Pancreas (tissue), 10 donors: ENCODE measurements around the gene NCAPH2. TPM values are rescaled to one million over a fixed set of nuclear protein-coding genes. Genes with fewer than 3 reads are reported as not detected.

Source experiments
- ATAC-seq, 4 donors: fragments of 200-7000 bp; cut with Tn5 transposase; one replicate each; pipeline versions ENCODE4 v1.8.0 to v1.9.1; 2020; ENCODE audit warnings: mild to moderate bottlenecking in 4 of 4, moderate library complexity in 4 of 4
- DNase-seq, 6 donors: peaks; one replicate each; pipeline ENCODE4 v3.0.0-alpha.2; 2020
- FAIRE-seq: peaks from 2 replicates; lab custom pipeline; 2012; peaks lifted over from hg19 to GRCh38; lab: Jason Lieb, UNC
- H3K27ac ChIP-seq, 4 donors: fragments of 200-600 bp; sonication (generic); 1 replicate in 3 of 4; 2 replicates in 1 of 4; pipeline versions ENCODE4 v1.5.0 to v1.8.0; 2020
- H3K27me3 ChIP-seq, 4 donors: fragments of 200-600 bp; one replicate each; pipeline ENCODE4 v1.8.0; 2021
- H3K36me3 ChIP-seq, 3 donors: fragments of 200-600 bp; sonication (generic) in 1 of 3; one replicate each; pipeline versions ENCODE4 v1.5.0 to v1.8.0; 2020 to 2021
- H3K4me1 ChIP-seq, 3 donors: fragments of 200-600 bp; one replicate each; pipeline ENCODE4 v1.8.0; 2021
- H3K4me3 ChIP-seq, 4 donors: fragments of 200-600 bp; sonication (generic) in 2 of 4; one replicate each; pipeline versions ENCODE4 v1.5.0 to v1.8.0; 2020 to 2021
- H3K9me3 ChIP-seq, 4 donors: fragments of 200-600 bp; one replicate each; pipeline ENCODE4 v1.8.0; 2021
- WGBS, 2 donors: extraction: QIAGEN DNeasy Blood & Tissue Kit; methylation state at CpG; one replicate each; pipeline ENCODE4 v1.1.7; 2013; 5-methylcytosine and 5-hydroxymethylcytosine counted together
- intact Hi-C, 3 donors: fragments of 100-400 bp; cut with DNase I; formaldehyde crosslinking; loops; one replicate each; pipeline versions ENCODE4 v1.11.1 to v1.14.2; 2022
- polyA plus RNA-seq, 2 donors: library from polyadenylated mRNA; stranded (reverse); fragments of 200-250 nt; gene quantifications; one replicate each; pipeline ENCODE4 v1.2.3, GENCODE V29; 2013
- total RNA-seq, 6 donors: library from RNA; stranded (reverse); fragmentation: NEBNext Ultra II Directional in 4 of 6; extraction: Animal tissue kit (Norgen Biotek cat#: 25700) in 4 of 6; gene quantifications; one replicate each; pipeline versions ENCODE4 v1.2.1 to v1.2.4, GENCODE V29; 2021 to 2023
- TF ChIP-seq, protein P1 (sequence below), 4 donors: fragments of 200-600 bp; sonication (generic) in 3 of 4; IDR thresholded peaks; one replicate each; pipeline versions ENCODE4 v1.5.0 to v1.8.0; 2021; ENCODE audit warnings: antibody characterized with exemption in 4 of 4
- donor health status: healthy with polysubstance abuse.
- donor health status: DM: no; HTN: no; CAD: no; lungs with moderate emphysema.
- donor health status: DM: no; HTN: no; CAD: no.
- donor health status: control.
- donor health status: control.
- donor health status: Bipolar disorder and iron deficiency.
- donor health status: DM: yes; HTN: yes; CAD: no.
- donor health status: DM: no; HTN: no; CAD: no.
- donor health status: DM: no; HTN: no; CAD: no.
- donor health status: DM: yes; HTN: yes; CAD: no.

NCAPH2 gene
- total and polyA plus RNA-seq, 8 donors: 15.9 to 70.1 (median 24.2) TPM

DNA sequence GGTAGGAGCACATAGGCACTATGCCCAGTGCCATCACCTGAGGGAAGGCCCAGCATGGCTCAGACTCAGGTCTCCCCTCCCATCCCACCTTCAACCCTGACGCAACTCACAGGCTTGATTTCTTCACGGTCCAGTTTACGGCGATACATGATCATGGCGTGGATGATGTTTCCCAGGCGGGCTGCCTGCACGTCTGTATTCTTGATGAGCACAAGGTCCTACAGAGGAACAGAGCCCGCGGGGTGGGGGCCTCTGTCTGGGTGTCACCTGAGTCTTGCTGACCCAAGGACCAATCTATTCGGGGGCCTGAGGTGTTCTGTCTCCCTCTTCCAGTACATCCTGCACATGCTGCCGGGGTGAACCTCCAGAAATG, 66.3 kb downstream of the NCAPH2 start:
- Histone ChIP-seq H3K4me3 (no peak overlapping the region), H3K27ac (no peak overlapping the region), H3K36me3 (peaks cover 0 to 16% (median 0%) of the 10 kb centered on the region in 3 donors), H3K27me3 (no peaks in the 10 kb centered on the region), H3K4me1 (peaks cover 0 to 5% (median 0%) of the 10 kb centered on the region in 3 donors), H3K9me3 (no peaks in the 10 kb centered on the region)
- TF ChIP-seq, protein P1, sequence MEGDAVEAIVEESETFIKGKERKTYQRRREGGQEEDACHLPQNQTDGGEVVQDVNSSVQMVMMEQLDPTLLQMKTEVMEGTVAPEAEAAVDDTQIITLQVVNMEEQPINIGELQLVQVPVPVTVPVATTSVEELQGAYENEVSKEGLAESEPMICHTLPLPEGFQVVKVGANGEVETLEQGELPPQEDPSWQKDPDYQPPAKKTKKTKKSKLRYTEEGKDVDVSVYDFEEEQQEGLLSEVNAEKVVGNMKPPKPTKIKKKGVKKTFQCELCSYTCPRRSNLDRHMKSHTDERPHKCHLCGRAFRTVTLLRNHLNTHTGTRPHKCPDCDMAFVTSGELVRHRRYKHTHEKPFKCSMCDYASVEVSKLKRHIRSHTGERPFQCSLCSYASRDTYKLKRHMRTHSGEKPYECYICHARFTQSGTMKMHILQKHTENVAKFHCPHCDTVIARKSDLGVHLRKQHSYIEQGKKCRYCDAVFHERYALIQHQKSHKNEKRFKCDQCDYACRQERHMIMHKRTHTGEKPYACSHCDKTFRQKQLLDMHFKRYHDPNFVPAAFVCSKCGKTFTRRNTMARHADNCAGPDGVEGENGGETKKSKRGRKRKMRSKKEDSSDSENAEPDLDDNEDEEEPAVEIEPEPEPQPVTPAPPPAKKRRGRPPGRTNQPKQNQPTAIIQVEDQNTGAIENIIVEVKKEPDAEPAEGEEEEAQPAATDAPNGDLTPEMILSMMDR (IDR thresholded peaks at IDR 0.05): no peak
- DNase-seq (no peak), ATAC-seq (no peak), FAIRE-seq (no peak)
- 93 to 94% methylated on average over 11 of the region's 11 CpGs for WGBS, 2 donors
- intact Hi-C loops: no loop called here

Other genes starting within 250 kb of the NCAPH2 start
- 1 to 10 TPM in 5 of 6 donors, under 1 TPM in 1; 0.88 to 3.8 (median 1.6) TPM for gene MAPK12, start 246.5 kb upstream of the NCAPH2 start, total RNA-seq
- 10 to 100 TPM in 1 of 2 donors, 1 to 10 TPM in 1; 6.9 to 19.2 TPM for gene MAPK12, start 246.5 kb upstream of the NCAPH2 start, polyA plus RNA-seq
- 1 to 10 TPM; 1.3 to 3.7 (median 2.3) TPM for gene MAPK11, start 237.8 kb upstream of the NCAPH2 start, total RNA-seq
- 10 to 100 TPM; 13.2 to 22.2 TPM for gene MAPK11, start 237.8 kb upstream of the NCAPH2 start, polyA plus RNA-seq
- 100 to 1,000 TPM in 5 of 6 donors, 10 to 100 TPM in 1; 89.3 to 168 (median 113) TPM for gene PLXNB2, start 200.6 kb upstream of the NCAPH2 start, total RNA-seq
- 100 to 1,000 TPM; 191 to 216 TPM for gene PLXNB2, start 200.6 kb upstream of the NCAPH2 start, polyA plus RNA-seq
- gene DENND6B, start 181.2 kb upstream of the NCAPH2 start, total RNA-seq: 1 to 10 TPM; 4.3 to 9.5 (median 5.4) TPM
- 10 to 100 TPM; 20.9 to 25.3 TPM for gene DENND6B, start 181.2 kb upstream of the NCAPH2 start, polyA plus RNA-seq
- 10 to 100 TPM; 21.1 to 28.7 (median 24.6) TPM for gene PPP6R2, start 164.9 kb upstream of the NCAPH2 start, total RNA-seq
- 10 to 100 TPM; 60.1 to 70.4 TPM for gene PPP6R2, start 164.9 kb upstream of the NCAPH2 start, polyA plus RNA-seq
- 10 to 100 TPM; 36.8 to 76.2 (median 56.1) TPM for gene SBF1, start 33.2 kb upstream of the NCAPH2 start, total RNA-seq
- gene SBF1, start 33.2 kb upstream of the NCAPH2 start, polyA plus RNA-seq: 10 to 100 TPM; 51.8 to 76.5 TPM
- 10 to 100 TPM in 1 of 6 donors, 1 to 10 TPM in 5; 4.1 to 44.3 (median 6.4) TPM for gene ADM2, start 26.7 kb upstream of the NCAPH2 start, total RNA-seq
- gene ADM2, start 26.7 kb upstream of the NCAPH2 start, polyA plus RNA-seq: 1 to 10 TPM; 2.1 to 4.8 TPM
- gene MIOX, start 21.4 kb upstream of the NCAPH2 start, total RNA-seq: under 1 TPM in 3 of 6 donors, not detected in 3; 0.40 to 0.54 (median 0.50) TPM
- gene MIOX, start 21.4 kb upstream of the NCAPH2 start, polyA plus RNA-seq: 1 to 10 TPM; 1.5 to 2.9 TPM
- 100 to 1,000 TPM in 4 of 6 donors, 10 to 100 TPM in 2; 50.3 to 162 (median 122) TPM for gene LMF2, start 522 bp upstream of the NCAPH2 start, total RNA-seq
- gene LMF2, start 522 bp upstream of the NCAPH2 start, polyA plus RNA-seq: 100 to 1,000 TPM; 142 to 175 TPM
- gene SCO2, start 17.4 kb downstream of the NCAPH2 start, total RNA-seq: 1 to 10 TPM in 5 of 6 donors, not detected in 1; 1.2 to 3.1 (median 1.6) TPM
- 1 to 10 TPM in 1 of 2 donors, under 1 TPM in 1; 0.65 to 3.8 TPM for gene SCO2, start 17.4 kb downstream of the NCAPH2 start, polyA plus RNA-seq
- gene TYMP, start 21.8 kb downstream of the NCAPH2 start, total RNA-seq: 10 to 100 TPM in 4 of 6 donors, 1 to 10 TPM in 2; 5.8 to 68.6 (median 12.4) TPM
- 10 to 100 TPM; 36.0 to 58.6 TPM for gene TYMP, start 21.8 kb downstream of the NCAPH2 start, polyA plus RNA-seq
- 1 to 10 TPM in 1 of 6 donors, under 1 TPM in 5; 0.03 to 2.1 (median 0.12) TPM for gene KLHDC7B, start 37.7 kb downstream of the NCAPH2 start, total RNA-seq
- gene KLHDC7B, start 37.7 kb downstream of the NCAPH2 start, polyA plus RNA-seq: under 1 TPM in 1 of 2 donors, not detected in 1; 0.15 TPM
- under 1 TPM in 1 of 6 donors, not detected in 5; 0.63 TPM for gene SYCE3, start 54.7 kb downstream of the NCAPH2 start, total RNA-seq
- under 1 TPM; 0.45 to 0.80 TPM for gene SYCE3, start 54.7 kb downstream of the NCAPH2 start, polyA plus RNA-seq
- gene CPT1B, start 70.2 kb downstream of the NCAPH2 start, total RNA-seq: 10 to 100 TPM in 3 of 6 donors, 1 to 10 TPM in 3; 7.2 to 26.8 (median 10.1) TPM
- 10 to 100 TPM; 59.7 to 87.0 TPM for gene CPT1B, start 70.2 kb downstream of the NCAPH2 start, polyA plus RNA-seq
- 10 to 100 TPM; 20.4 to 55.5 (median 28.3) TPM for gene CHKB, start 74.6 kb downstream of the NCAPH2 start, total RNA-seq
- 100 to 1,000 TPM; 236 to 283 TPM for gene CHKB, start 74.6 kb downstream of the NCAPH2 start, polyA plus RNA-seq
- 1 to 10 TPM; 1.4 to 3.0 (median 2.3) TPM for gene MAPK8IP2, start 92.6 kb downstream of the NCAPH2 start, total RNA-seq
- gene MAPK8IP2, start 92.6 kb downstream of the NCAPH2 start, polyA plus RNA-seq: 10 to 100 TPM in 1 of 2 donors, 1 to 10 TPM in 1; 3.3 to 10.0 TPM
- 10 to 100 TPM; 21.9 to 36.2 (median 27.2) TPM for gene ARSA, start 119.9 kb downstream of the NCAPH2 start, total RNA-seq
- 100 to 1,000 TPM in 1 of 2 donors, 10 to 100 TPM in 1; 87.1 to 119 TPM for gene ARSA, start 119.9 kb downstream of the NCAPH2 start, polyA plus RNA-seq
- 1 to 10 TPM; 2.7 to 6.1 (median 3.7) TPM for gene SHANK3, start 164.6 kb downstream of the NCAPH2 start, total RNA-seq
- 10 to 100 TPM; 18.7 to 18.9 TPM for gene SHANK3, start 164.6 kb downstream of the NCAPH2 start, polyA plus RNA-seq
- gene ACR, start 230.0 kb downstream of the NCAPH2 start, total RNA-seq: under 1 TPM in 1 of 6 donors, not detected in 5; 0.40 TPM
- under 1 TPM; 0.34 to 0.92 TPM for gene ACR, start 230.0 kb downstream of the NCAPH2 start, polyA plus RNA-seq